Skin epidermis (tissue), 12 donors: Measurements from ENCODE around the gene CUL3.
"Not testable (repeated sequence)": the region's sequence is repeated elsewhere in the genome, so short reads cannot be mapped to it uniquely, and the experiment has no call there.

ENCODE experiments used
- H3K27ac ChIP-seq, 21 experiments: fragments of 200-600 bp; sonication (generic) in 11 of 21; one replicate each; pipeline ENCODE4 v1.5.0; 2020; ENCODE audit warnings: mild to moderate bottlenecking in 3 of 21, inconsistent platforms in 2 of 21, moderate library complexity in 2 of 21
- H3K4me3 ChIP-seq, 7 experiments: fragments of 200-600 bp; sonication (generic) in 2 of 7; one replicate each; pipeline ENCODE4 v1.5.0; 2020; ENCODE audit warnings: inconsistent platforms in 2 of 7, mild to moderate bottlenecking in 2 of 7, moderate library complexity in 1 of 7

Gene CUL3

DNA sequence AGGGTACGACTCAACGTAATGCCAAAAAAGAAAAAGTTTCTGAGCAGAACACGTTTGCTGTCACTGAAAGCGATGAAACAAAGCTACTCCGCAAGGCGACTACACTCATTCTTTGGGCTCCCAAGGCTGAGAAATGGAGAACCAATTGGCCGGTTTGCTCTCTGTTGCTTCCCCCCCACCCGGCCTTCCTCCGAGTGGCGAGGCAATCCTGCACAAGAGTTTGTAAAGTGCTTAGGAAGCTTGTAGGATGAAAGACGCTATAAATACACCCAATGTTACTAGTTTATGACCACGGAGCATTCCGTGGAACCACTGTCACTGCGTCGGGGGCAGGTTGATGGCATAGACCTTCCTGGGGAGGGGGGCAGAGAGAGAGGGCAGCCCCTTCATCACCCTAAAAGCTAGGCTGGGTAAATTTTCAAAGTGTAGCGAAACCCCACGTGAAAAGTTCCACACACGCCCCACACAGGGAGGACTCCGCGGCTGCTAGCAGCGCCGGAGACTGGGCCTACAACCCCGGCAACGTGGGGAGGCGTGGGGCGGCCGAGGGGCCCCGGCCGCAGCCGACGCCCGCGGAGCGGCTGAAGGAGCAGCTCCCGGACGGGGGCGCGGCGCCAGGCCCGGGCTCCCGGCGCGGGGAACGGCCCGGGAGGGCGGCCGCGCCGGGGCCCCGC is 915 bp downstream of the CUL3 start:
- Histone ChIP-seq H3K27ac (peak overlapping the region; percentile 57 to 97 (median 93)), H3K4me3 (peak overlapping the region; percentile 60 to 84 (median 74))

DNA sequence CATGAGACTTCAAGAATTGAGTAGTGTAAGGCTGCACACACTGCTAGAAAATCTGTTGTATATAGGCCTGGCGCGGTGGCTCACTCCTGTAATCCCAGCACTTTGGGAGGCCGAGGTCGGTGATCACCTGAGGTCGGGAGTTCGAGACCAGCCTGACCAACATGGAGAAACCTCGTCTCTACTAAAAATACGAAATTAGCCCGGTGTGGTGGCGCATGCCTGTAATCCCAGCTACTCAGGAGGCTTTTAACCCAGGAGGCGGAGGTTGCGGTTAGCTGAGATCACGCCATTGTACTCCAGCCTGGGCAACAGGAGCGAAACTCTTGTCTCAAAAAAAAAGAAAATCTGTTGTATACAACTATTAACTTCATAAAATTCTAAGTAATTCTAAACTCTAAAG is 2.1 kb downstream of the CUL3 start:
- peak overlapping the region in 6 of 7 experiments; percentile 60 to 84 (median 72) for H3K4me3 ChIP-seq
- H3K27ac ChIP-seq = not testable (repeated sequence)

DNA sequence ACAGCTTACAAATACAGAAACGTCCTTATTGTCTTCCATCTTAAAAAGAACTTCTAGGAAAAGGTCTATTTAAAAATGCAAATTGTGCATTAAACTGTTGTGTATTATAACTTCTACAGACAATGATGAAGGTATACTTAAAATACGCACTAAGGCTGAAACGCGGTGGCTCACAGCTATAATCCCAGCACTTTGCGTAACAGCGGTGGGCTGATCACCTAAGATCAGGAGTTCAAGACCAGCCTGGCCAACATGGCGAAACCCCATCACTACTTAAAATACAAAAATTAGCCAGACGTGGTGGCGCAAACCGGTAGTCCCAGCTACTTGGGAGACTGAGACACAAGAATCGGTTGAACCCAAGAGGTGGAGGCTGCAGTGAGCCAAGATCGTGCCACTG is 4.9 kb downstream of the CUL3 start:
- Histone ChIP-seq H3K4me3 (no peak overlapping the region), H3K27ac (no peak overlapping the region)

DNA sequence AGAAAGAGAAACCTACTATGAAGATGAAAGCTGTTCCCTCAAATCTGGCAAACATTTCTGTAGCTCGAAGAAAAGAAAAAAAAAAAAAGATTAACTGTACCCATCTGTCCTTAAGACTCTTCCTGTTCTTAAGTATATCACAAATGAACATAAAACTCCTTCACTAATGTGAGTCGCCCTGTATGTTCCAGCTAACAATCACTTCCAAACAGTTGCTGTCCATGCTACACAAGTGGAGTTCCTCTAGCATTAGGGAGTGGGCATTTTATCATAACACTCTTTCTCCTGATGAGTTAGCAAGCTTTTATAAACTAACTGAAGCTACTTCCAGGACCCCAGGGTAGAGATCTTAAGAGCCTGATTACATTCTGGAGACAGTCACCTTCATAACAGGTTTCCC is 5.8 kb downstream of the CUL3 start:
- H3K4me3 ChIP-seq = no peak overlapping the region
- H3K27ac ChIP-seq = peak overlapping the region in 1 of 21 experiments; percentile 31

DNA sequence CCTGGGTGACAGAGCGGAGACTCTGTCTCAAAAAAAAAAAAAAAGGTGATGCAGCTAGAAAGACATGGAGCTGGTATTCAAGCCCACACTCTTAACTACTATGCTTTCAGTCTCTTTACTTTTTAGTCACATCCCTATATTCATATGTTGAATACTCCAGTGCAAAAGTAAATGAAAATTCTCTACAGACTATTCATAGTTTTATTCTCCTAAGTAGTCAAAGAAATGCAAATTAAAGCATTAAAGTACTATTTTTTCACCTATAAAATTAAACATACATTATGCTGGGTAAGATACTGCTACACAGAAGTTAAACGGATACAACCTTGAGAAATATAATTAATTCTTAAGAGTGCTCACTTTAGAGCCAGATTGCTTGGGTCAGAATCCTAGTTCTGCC is 7.6 kb downstream of the CUL3 start:
- no peak overlapping the region for H3K4me3 ChIP-seq
- no peak overlapping the region for H3K27ac ChIP-seq

DNA sequence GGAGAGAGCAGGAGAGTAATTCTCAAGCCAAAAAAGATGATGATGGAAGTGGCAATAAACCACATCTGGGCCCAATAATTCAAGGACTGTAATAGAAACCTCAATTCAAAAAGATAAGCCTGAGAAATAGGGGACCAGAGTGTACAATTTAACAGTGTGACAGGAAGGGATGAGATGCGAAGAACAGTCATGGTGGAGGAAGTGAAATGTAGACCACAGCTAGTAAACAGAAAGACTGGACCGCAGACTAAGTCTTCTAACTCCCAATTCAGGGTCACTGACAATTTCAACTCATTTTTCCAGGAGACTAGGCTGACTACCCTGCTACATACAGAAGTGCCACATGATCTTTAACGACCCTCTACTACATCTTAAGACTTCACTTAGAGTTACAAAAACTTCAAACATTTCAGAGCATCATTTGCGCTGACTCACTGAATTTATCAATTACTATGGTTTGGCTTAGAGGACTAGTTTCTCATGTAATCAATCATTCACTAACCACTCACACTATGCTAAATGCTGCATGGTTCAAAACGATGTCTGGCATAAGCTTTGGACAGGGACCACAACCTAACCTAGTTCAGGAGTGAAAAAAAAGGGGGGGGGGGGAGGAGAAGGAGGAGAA is 9.0 kb downstream of the CUL3 start:
- H3K4me3 ChIP-seq = no peak overlapping the region
- H3K27ac ChIP-seq = no peak overlapping the region

DNA sequence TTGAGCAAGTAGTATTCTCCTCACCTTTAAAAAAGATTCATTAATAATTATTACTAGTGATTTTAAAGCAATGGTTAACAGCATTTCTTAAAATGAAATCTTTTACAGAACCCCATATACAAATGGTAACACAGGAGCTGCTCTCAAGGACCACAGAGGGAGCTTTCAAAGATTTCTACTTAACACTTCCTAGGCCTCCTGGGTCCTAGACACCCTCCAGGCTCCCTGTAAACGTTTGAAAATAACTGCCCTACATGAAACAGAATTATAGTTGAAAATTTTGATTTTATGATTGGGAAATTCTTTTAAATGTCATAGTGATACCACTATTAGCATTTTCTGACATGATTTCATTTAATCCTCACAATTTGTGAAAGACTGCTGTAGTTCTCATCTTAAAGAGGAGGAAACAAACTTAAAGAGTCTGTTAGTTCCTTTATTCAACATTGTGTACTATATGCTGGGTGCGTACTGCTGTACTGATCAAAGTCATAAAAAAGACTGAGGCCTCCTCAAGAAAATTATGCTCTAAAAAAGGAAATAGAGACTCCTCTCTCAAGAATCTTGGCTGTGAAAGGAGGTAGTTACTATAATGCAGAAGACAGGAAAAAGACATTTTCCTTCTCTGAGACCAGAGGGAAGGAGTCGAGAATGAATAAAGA is 10.6 kb downstream of the CUL3 start:
- Histone ChIP-seq H3K27ac (no peak overlapping the region), H3K4me3 (no peak overlapping the region)

DNA sequence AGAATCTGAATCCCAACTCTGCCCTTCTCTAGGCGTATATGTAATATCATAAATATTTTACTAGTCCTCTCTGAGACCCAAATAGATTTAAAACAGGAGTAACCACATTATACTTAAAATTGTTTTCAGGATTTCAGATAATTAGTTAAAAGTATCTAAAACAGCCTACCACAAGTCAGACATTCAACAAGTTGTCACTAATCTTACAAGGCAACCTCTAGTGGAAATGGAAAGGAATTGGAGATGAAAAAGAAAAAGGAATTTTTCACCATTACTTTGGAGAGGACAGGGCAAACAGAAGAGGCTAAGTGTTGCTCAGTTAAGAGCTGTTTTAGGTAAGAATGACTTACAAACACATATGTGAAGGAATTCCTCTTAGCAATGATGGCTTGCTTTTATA is 11.4 kb downstream of the CUL3 start:
- no peak overlapping the region for H3K27ac ChIP-seq

DNA sequence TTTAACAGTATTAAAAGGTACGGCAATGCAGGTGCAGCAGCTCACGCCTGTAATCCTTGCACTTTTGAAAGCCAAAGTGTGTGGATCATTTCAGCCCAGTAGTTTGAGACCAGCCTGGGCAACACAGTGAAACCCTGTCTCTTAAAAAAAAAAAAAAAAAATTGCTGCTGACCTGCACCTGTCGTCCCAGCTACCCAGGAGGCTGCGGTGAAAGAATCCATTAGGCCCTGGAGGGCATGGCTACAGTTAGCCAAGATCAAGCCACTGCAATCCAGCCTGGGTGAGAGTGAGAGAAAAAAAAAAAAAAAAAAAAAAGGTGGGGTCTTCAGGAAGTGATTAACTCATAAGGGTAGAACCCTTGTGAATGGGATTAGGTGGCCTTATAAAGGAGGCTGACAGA is 12.8 kb downstream of the CUL3 start:
- no peak overlapping the region for H3K4me3 ChIP-seq
- H3K27ac ChIP-seq = no peak overlapping the region

More for the DNA sequence above, 11.4 kb downstream of the CUL3 start:
- H3K4me3 ChIP-seq = no peak overlapping the region

DNA sequence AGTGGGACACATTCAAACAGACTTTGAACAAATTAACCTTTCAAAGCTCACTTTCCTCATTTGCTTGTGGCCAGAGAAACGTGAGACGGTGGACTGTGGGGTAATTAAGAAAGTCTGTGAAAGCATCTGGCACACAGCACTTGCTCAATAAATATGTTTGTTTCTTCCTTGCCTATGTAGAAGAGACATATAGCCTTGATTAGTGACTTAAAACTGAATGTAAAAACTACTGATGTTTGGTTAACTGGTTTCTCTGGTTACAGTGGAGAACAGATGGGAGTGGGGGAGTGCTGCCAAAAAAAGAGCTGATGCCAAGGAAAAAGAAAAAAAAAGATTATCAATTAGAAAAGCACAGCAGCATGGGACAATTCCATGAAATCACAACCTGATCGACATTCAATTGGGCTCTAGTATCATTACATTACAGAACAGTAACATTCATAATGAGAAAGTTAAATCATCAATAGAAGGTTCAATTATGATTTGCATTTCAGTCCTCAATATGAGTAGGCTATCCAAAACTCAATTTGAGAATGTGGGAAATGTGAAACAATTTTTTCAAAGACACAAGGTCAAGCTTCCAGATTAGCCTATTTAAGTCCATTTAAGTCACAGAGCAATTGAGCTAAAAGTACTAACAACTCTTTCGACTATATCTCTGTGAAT is 14.7 kb downstream of the CUL3 start:
- Histone ChIP-seq H3K27ac (peak overlapping the region in 1 of 21 experiments; percentile 14), H3K4me3 (no peak overlapping the region)

DNA sequence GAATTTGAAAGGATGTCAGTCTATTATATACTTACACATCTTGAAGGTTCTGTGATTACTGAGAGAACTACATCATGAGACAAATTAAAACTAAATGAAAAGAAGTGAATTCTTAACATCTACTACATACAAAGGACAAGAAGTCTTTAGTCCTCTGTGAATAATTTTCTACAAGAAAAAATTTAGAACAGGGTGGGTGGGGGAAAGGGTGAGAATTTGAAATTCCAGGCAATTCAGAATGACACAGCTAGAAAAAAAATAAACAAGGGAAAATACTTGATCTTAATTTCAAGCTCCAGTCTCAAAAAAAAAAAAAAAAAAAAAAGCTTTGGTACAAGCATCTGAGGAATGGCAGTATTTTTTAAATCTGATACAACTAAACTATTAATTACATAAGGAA is 15.5 kb downstream of the CUL3 start:
- no peak overlapping the region for H3K27ac ChIP-seq
- no peak overlapping the region for H3K4me3 ChIP-seq

DNA sequence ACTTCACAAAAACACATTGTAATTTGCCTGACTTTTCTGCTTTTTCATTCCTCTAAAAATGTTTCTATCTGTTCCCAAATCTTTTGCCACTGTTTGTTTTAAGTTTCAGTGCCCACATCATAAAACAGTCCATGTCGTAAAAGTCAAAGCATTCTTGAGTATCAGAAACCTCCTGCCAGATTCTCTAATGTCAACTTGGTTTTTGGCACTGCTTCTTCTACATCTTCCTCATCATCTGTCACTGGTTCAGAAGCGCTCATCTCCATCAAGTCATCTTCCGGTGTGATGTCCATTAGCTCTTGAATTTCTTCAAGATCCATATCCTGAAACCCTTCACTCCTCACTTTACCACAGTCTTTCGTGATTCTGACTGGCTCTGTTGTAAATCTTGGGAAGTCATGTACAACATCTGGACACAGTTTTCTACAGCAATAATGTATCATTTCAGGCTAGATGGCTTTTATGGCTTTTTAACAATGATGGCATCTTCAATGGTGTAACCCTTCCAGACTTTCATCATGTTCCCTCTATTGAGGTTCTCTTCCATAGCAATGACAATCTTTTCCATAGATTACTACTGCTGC is 19.6 kb downstream of the CUL3 start:
- H3K4me3 ChIP-seq = no peak overlapping the region
- no peak overlapping the region for H3K27ac ChIP-seq

DNA sequence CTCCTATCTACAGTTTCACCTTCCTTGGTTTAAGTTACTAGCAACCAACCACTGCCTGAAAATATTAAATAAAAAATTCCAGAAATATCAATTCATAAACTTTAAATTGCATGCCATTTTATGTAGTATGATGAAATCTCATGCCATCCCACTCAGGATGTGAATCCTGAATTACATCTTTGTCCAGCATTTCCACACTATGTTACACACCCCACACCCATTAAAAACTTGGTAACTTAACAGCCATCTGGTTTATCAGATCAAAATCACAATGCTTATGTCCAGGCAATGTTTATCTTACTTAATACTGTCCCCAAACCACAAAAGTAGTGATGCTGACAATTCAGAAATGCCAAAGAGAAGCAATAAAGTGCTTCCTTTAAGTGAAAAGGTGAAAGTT is 21.6 kb downstream of the CUL3 start:
- Histone ChIP-seq H3K4me3 (no peak overlapping the region), H3K27ac (no peak overlapping the region)

DNA sequence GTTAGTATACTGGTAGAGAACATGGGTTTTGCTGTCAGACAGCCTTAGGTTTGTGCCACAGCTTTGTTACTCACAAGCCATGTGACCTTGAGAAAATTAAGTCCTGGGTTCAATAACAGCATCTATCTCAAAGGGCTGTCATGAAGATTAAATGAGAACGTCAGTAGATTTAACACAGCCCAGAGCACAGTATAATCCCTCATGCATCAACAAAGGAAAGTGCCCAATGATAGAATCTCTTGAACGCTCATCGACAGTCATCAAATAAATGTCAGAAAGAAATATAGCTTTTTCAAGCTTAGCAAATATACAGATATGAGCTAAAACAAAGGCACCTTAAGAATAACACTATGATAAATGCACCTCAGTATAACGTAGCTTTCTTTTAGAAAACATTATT is 22.3 kb downstream of the CUL3 start:
- Histone ChIP-seq H3K4me3 (no peak overlapping the region), H3K27ac (no peak overlapping the region)

DNA sequence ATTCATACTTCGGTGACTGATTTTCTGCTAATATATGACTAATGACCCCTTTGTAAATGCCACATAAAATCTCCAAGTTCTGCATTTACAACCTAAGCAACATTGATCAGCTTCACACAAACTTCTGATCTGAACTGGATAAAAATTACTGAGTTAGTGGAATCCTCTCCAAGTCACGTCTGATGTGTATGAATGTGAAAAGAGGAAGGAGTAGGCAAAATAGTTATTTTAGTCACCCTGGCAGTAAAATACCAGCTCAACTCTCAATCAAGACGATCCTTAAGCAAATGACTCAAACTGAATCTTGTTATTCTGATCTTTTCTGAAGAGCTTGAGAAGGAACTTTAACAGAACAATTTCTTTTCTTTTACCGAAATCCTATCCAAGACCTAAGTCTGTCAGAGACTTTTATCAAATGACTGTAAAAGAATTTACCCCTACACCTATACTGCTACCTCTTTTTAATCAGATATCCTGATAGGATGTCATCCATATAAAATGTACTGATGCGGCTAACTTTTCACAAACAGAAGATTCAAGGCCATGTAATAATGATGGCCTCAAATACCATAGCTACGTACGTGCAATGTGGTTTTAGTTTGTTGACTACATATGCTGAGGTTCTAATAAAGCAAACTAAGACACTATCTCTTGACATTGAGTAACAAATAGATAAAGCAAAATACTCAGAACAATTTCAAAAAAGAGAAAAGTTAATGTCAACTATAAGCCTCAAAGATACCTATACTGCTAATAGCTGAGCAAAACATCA is 23.7 kb downstream of the CUL3 start:
- no peak overlapping the region for H3K27ac ChIP-seq
- H3K4me3 ChIP-seq = no peak overlapping the region

DNA sequence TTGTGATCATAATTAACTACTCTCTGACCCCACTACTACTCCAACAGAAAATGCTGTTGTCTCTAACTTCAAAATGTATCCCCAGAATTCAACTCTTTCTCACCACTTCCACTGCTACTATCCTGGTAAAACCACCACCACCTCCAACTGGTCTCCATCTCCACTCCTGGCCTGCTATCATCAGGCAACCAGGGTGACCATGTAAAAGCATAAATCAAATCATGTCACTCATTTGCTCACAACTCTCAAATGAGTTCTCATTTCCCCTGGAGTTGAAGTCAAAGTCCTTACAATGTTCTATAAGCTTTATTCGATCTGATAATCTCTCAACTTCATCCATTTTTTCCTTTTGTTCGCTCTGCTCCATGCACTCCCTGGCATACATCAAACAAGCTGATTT is 24.6 kb downstream of the CUL3 start:
- Histone ChIP-seq H3K27ac (no peak overlapping the region), H3K4me3 (no peak overlapping the region)

DNA sequence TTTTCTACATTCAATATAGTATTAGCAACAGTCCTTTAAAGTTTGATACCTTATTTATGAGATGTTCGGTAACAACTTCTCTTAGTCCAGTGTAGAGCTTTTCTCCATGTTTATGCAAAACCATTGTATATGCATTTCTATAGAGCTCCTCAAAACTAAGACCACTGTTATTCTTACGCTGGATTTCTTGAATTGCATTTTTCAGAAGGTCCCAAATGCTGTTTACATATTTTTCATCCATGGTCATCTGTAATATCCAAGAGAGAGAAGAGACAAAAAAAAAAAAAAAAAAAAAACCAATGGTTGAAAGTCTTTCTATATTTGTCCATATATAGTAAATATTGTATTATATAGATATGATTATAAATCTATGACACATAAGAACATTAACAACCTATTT is 27.6 kb downstream of the CUL3 start:
- Histone ChIP-seq H3K4me3 (no peak overlapping the region), H3K27ac (no peak overlapping the region)

DNA sequence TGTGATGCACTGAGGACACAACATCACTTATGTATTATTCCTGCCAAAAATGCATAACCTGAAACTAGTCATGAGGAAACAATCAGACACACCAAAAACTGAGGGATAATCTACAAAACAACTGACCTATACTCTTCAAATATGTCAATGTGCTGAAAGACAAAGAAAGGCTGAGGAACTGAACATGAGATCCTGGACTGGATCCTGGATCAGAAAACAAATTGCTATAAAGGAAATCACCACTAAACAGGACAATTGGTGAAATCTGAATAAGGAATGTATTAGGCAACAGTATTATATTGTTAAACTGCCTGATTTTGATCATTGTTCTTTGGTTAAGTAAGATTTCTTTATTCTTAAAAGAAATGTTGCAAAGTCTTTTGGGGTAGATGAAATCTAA is 28.8 kb downstream of the CUL3 start:
- Histone ChIP-seq H3K4me3 (no peak overlapping the region), H3K27ac (no peak overlapping the region)

DNA sequence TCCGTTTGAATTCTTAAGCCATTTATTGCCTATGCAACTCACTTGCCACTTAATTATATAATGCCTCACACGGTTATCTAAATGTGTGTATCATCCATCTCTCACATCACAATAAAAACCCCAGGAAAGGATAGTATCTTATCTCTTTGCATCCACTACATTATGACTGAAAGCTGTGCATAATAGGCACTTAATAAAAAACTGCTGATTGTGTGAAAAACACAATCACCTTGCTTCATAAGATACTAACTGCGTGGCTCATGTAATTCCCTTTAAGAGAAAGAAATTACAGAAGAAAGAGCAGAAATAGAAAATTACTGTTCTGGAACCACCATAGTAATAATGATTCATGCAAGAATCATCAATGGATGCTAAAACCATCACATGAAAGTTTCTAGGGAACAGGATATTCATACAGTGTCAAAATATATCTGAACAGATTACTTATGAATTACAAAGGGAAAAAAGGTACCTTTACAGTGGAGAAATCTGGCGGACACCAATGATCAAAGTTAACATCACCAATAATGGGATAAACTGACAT is 29.3 kb downstream of the CUL3 start:
- H3K4me3 ChIP-seq = no peak overlapping the region

More for the DNA sequence above, 29.3 kb downstream of the CUL3 start:
- no peak overlapping the region for H3K27ac ChIP-seq
